NOMO-1 treated with DMSO at 0.1 percent for 48 hours (cell line): ENCODE results near the gene PPM1G.
"Not testable (repeated sequence)": the region's sequence is repeated elsewhere in the genome, so short reads cannot be mapped to it uniquely, and the experiment has no call there.

Experiments used
- DNase-seq: peaks from one replicate; lab custom pipeline; 2025; ENCODE audit not compliant: unreplicated experiment; lab: John Stamatoyannopoulos, UW

PPM1G gene

DNA sequence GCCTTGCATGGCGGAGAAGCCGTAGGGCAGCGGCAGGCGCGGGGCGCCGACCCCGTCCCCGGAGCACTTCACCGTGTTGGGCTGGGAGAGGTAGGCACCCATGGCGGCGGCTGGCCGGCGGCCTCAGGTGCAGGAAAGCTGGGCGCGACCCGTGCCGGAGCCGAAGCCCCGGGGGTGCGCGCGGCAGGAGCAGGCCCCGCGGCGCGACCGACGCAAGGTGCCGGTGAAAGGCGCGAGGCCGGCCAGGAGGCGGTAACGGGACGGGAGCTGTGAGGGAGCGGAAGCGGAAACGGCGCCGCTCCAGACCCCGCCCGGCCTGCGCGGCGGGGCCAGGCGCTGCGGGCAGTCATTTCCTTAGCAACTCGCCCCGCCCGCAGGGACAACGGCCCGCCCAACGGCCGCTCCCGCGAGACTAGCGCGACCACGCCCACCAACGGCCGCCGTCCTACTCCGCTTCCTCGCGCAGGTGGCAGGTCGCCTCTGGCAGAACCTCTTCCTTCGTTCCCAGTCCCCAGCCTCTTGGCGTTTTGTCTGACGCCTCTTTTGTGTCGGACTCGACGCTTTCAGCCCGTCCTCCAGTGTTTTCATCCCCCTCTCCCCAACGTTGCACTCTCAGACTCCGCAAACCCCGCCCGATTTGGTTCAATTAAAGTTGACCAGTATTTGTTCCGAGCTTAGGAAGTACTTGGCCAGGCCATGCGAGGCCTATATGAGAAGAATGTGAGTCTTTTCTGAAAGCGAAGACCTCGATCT lies at the start of gene PPM1G:
PPM1G (minus strand) TSS at position 271 of the 753 bp plus-strand sequence; CDS start at position 102, 169 bp downstream.
- peak; percentile 91 for DNase-seq

- no peak for DNase-seq
These were observed 44.6 kb upstream of the PPM1G start for GRCh38 chr2:27453968-27454367.

GRCh38 chr2:27451095-27451494 lies 41.7 kb upstream of the PPM1G start:
- no peak for DNase-seq

GRCh38 chr2:27448381-27448780 lies 39.0 kb upstream of the PPM1G start:
- no peak for DNase-seq

GRCh38 chr2:27446057-27446456 lies 36.7 kb upstream of the PPM1G start:
- no peak for DNase-seq

DNA sequence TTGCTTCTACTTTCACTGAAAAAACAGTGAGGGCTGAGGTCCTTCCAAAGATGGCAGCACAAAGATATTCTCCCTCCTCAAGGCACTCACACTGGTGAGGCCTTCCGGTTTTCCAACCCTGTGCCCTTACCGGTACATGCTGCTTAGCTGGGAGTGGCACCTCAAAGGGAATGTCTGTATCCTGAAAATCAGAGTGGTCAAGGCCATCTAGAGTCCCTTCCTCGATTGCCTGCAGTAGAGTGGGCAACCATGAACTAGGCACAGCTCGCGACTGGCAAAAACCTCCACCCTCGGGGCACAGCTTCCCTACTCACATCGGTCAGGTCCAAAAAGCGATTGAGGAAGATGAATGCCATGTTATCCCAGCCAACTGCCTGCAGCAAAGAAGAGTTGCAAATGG lies 36.2 kb upstream of the PPM1G start:
- DNase-seq = no peak

DNA sequence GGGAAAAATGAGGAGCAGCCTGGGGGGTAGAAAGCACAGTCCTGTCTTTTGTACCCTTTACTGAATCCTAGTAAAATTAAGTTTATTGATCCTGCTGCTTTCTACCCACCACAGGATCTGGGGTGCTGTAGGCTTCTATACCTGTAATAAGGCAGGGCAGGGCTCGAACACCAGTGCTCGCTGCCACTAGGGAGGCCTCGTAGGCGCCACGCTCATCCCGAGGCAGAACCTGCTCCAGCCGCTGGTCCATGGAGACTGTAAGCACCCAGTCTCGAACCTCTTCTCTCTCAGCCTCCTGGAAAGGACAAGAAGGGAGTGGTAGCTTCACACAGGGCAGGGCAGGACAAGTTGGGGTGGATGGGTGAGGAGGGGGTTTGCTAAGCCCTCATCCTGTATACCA lies 35.8 kb upstream of the PPM1G start:
- DNase-seq = no peak

DNA sequence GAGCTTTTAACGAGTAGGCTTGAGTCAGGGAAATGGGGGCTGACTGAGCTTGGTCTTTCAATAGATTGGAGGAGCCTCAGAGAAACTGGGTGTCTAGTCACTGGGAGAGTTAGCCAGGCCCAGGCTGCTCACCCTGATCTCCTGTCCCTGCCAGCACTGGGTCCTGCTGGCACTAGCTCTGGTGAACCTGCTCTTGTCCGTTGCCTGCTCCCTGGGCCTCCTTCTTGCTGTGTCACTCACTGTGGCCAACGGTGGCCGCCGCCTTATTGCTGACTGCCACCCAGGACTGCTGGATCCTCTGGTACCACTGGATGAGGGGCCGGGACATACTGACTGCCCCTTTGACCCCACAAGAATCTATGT lies 33.5 kb upstream of the PPM1G start:
- DNase-seq = no peak

GRCh38 chr2:27441958-27442919 lies 32.8 kb upstream of the PPM1G start, which contains the start of gene KRTCAP3:
KRTCAP3 (plus strand) TSS chr2:27442381; CDS start chr2:27442413, 32 bp downstream.
- DNase-seq = no peak

DNA sequence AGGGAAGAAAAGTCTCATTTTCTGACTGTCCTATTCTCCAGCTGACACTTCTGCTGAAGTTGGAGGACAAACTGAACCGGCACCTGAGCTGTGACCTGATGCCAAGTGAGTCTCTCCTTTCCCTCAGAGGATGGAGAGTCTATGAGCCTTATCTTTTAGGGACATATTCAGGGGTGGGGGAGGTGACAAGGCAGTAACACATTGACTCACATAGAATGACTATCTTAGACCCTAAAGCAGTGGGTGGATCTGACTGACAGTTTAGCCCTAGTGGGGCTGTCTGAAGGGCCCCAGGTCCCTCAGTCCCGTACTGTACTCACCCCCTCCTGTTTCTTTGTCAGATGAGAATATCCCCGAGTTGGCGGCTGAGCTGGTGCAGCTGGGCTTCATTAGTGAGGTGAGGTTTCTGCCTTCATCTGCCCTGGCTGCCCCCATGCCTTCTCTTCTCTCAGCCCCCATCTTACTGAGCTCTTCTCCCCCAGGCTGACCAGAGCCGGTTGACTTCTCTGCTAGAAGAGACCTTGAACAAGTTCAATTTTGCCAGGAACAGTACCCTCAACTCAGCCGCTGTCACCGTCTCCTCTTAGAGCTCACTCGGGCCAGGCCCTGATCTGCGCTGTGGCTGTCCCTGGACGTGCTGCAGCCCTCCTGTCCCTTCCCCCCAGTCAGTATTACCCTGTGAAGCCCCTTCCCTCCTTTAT lies 32.0 kb upstream of the PPM1G start:
- no peak for DNase-seq

- no peak for DNase-seq
These were observed 26.2 kb upstream of the PPM1G start for GRCh38 chr2:27435628-27436027.

DNA sequence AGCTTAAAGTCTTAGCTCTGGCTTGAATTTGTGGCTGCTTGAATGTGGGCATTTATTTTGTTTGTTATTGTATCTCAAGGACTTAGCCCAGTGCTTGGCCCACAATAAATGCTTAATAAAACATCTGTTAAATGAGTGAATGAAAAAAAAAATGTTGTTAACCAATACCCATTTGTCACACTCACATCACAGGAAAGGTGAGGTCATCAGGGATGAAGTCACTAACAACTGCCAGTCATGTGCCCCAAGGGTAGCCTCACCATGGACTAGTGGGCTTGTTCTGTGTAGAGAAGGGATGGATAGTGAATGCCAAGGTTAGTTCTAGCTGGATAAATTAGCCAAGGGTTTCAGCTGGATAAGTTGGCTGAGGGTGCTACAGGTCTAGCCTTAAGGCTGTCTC lies 22.0 kb upstream of the PPM1G start:
- DNase-seq = no peak

DNA sequence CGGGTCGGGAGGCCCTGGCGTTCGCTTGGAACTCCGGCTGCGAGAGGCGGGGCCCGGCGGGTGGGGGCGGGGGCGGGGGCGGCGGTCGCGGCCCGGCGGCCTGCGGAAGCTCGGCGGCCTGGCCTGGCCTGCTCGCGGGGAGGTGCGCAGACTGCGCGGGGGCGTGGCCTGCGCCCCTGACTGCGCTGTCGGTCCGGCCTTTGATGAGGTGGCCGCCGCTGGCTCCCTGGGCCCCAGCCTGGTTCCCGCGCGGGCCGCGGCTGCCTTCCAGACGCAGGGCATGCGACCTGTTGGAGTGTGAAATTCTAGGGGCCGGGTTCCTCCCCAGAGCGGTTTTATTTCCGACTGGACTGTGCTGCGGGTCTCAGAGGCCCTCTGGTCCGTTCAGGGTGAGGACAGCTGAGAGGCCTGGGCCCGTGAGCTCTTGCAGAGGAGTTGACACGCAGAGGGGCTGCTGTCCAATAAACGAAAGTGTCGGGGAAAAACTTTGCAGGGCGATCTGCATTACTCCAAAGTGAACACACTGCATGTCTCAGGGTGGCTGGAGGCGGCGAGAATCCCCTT lies 19.7 kb upstream of the PPM1G start:
- DNase-seq = peak; percentile 79

- DNase-seq = peak; percentile 79
These were observed 19.0 kb upstream of the PPM1G start, which contains the start of gene NRBP1 for GRCh38 chr2:27428213-27428977. NRBP1 (plus strand) TSS chr2:27428631; CDS start chr2:27433274, 4,643 bp downstream.

GRCh38 chr2:27427863-27428212 lies 18.4 kb upstream of the PPM1G start:
- DNase-seq = no peak

GRCh38 chr2:27425039-27425438 lies 15.6 kb upstream of the PPM1G start:
- DNase-seq = not testable (repeated sequence)

DNA sequence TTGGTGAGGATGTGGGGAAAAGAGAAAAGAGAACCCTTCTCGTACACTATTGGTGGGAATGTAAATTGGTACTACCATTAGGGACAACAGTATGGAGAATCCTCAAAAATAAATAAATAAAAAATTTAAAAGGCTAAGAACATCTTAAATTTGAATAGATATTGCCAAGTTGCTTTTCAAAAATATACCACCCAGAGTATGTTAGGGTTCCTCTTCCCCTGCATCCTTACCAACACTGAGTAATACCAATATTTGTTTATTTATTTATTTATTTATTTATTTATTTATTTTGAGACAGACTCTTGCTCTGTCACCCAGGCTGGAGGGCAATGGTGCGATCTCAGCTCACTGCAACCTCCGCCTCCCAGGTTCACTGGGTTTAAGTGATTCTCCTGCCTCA lies 13.6 kb upstream of the PPM1G start:
- no peak for DNase-seq

DNA sequence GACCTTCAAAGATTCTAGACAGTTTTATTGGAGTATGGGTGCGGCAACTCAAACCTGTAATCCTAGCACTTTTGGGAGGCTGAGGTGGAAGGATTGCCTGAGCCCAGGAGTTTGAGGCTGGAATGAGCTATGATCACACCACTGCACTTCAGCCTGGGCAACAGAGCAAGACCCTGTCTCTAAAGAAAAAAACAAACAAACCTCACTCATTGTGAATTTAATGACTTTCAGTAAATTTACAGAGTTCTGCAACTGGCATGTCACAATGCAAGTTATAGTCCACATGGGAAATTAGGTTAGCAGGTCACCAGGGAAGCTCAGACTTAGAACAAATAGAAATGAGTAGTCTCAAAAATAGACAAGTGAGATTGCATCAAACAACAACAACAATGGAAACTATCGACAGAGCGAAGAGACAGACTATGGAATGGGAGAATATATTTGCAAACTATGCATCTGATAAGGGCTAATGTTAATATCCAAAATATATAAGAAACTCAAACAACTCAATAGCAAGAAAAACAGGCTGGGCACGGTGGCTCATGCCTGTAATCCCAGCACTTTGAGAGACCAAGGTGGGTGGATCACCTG lies 12.4 kb upstream of the PPM1G start:
- no peak for DNase-seq

DNA sequence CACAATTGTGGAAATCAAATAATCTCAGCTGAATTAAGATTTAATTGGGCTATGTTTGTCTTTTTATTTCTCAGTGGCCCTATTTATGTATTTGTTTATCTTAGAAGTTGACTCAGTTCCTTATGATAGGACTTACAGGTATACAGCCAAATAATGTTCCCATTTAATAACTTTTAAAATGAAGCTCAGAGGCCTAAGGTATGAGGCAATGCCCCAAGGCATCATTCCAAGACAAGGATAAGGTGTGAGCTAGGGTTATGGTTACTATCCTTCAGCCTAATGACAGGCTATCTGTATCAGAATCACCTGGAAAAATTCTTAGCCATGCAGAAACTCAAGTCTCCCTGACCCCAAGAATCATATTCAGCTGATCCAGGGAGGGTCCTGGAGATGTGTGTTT lies 11.6 kb upstream of the PPM1G start:
- no peak for DNase-seq

- DNase-seq = no peak
These were observed 6.8 kb upstream of the PPM1G start for GRCh38 chr2:27416151-27416550.
